ENCODE data around the gene G6PC3. TPM values are rescaled to one million over a fixed set of nuclear protein-coding genes. Genes with fewer than 3 reads are reported as not detected.

G6PC3 gene
- total RNA-seq, 1 experiment from 2014 or later = 105 TPM

- Mint-ChIP-seq H3K27me3 (ENCODE audit: low read depth) (peaks cover 1% of the 10 kb centered on the region; the same call in 1 of the 2 replicates), H3K9me3 (no peaks in the 10 kb centered on the region), H3K4me3 (0 out of 5 replicates have a peak overlapping the region, but pooled peaks of 1 of the 2 experiments have one; percentile 5), H3K36me3 (ENCODE audit: insufficient read depth in 1 of 3, low read depth in 3 of 3) (peaks cover 28 to 78% (median 64%) of the 10 kb centered on the region in 3 experiments; a peak in 6 of 7 replicates), H3K4me1 (peaks cover 5 to 16% of the 10 kb centered on the region in 2 experiments), H3K27ac (peak overlapping the region in 1 of 3 experiments; percentile 77; a peak in 3 of 7 replicates)
- H3T11ph ChIP-seq (ENCODE audit: low read length) = no peak overlapping the region
- TF ChIP-seq, protein P1, sequence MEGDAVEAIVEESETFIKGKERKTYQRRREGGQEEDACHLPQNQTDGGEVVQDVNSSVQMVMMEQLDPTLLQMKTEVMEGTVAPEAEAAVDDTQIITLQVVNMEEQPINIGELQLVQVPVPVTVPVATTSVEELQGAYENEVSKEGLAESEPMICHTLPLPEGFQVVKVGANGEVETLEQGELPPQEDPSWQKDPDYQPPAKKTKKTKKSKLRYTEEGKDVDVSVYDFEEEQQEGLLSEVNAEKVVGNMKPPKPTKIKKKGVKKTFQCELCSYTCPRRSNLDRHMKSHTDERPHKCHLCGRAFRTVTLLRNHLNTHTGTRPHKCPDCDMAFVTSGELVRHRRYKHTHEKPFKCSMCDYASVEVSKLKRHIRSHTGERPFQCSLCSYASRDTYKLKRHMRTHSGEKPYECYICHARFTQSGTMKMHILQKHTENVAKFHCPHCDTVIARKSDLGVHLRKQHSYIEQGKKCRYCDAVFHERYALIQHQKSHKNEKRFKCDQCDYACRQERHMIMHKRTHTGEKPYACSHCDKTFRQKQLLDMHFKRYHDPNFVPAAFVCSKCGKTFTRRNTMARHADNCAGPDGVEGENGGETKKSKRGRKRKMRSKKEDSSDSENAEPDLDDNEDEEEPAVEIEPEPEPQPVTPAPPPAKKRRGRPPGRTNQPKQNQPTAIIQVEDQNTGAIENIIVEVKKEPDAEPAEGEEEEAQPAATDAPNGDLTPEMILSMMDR (conservative IDR thresholded peaks at IDR 0.05) = no peak
- no peaks in the 10 kb centered on the region for H3K23me2 ChIP-seq (ENCODE audit: insufficient read length, low read depth, low read length, poor library complexity, severe bottlenecking)
- H2BK15ac ChIP-seq (ENCODE audit: low read depth, low read length) = no peak overlapping the region
- H3K56ac ChIP-seq (ENCODE audit: insufficient read length, low read depth, low read length) = no peak overlapping the region
- DNase-seq = peak; percentile 26
- H2BK5ac ChIP-seq (ENCODE audit: insufficient read length, low read length) = no peak overlapping the region
- H3K14ac ChIP-seq (ENCODE audit: insufficient read depth, low read length) = no peak overlapping the region
- no peak overlapping the region for H3K9ac ChIP-seq (ENCODE audit: extremely low read depth, insufficient read length, low read length)
- no peak overlapping the region for H4K5ac ChIP-seq (ENCODE audit: insufficient read length, low read depth, low read length)
- no peaks in the 10 kb centered on the region for H3K79me1 ChIP-seq (ENCODE audit: insufficient read depth, low read depth, low read length, poor library complexity, severe bottlenecking)
- WGBS (ENCODE audit: extremely low coverage, insufficient read length, low lambda C conversion rate) = no CpG with 5 or more reads among the region's 6 CpGs
- no peak overlapping the region for H3K18ac ChIP-seq (ENCODE audit: insufficient read length, low read depth, low read length)
- no peaks in the 10 kb centered on the region for H3K4me1 ChIP-seq (ENCODE audit: insufficient read depth, low read length)
- no peak overlapping the region for H2BK20ac ChIP-seq (ENCODE audit: low read depth, low read length, poor library complexity, severe bottlenecking)
- no peak overlapping the region for H2BK120ac ChIP-seq (ENCODE audit: low read depth, low read length, poor library complexity, severe bottlenecking)
- H4K8ac ChIP-seq (replicated peaks; ENCODE audit: insufficient read length, low read depth, low read length) = no peak overlapping the region
- no peaks in the 10 kb centered on the region for H3K9me3 ChIP-seq (ENCODE audit: control insufficient read depth, low read depth, low read length)
- no peak overlapping the region for H2AK5ac ChIP-seq (ENCODE audit: insufficient read length, low read length)
- H2AFZ ChIP-seq (ENCODE audit: low read length) = no peak overlapping the region
- H3K23ac ChIP-seq (ENCODE audit: insufficient read length, low read depth, low read length) = no peak overlapping the region
- H3K4ac ChIP-seq (ENCODE audit: low read depth, low read length) = no peak overlapping the region
- no peaks in the 10 kb centered on the region for H4K20me1 ChIP-seq (ENCODE audit: control insufficient read depth, insufficient read depth, insufficient read length)
- H3K79me2 ChIP-seq (ENCODE audit: insufficient read depth, low read length) = no peaks in the 10 kb centered on the region; the same call in 1 of the 2 replicates
- no peaks in the 10 kb centered on the region for H3K27me3 ChIP-seq (ENCODE audit: insufficient read depth, low read length)
- no peak overlapping the region for H3K4me2 ChIP-seq (ENCODE audit: insufficient read depth, insufficient read length, low read length)
- H2BK12ac ChIP-seq (ENCODE audit: insufficient read length, low read depth, low read length) = no peak overlapping the region
- no peak overlapping the region for H4K91ac ChIP-seq (ENCODE audit: insufficient read length, low read depth, low read length)
- no peak overlapping the region for H3K27ac ChIP-seq (ENCODE audit: insufficient read length, low read depth, low read length)
Observed at GRCh38 chr17:44076716-44077594, 6.4 kb downstream of the G6PC3 start.

Measured in H9 (cell line).